GM12891 (cell line): ENCODE results near the gene TP53I13.

Experiments
- DNase-seq: peaks from one replicate; pipeline ENCODE4 v3.0.0; 2011; ENCODE audit warnings: low spot score; ENCODE audit not compliant: insufficient read length
- FAIRE-seq: peaks from 2 replicates; lab custom pipeline; 2011; peaks lifted over from hg19 to GRCh38; lab: Jason Lieb, UNC
- PAX5 ChIP-seq: IDR thresholded peaks from 2 replicates; pipeline ENCODE4 v1.6.1; 2011; ENCODE audit warnings: low read length, moderate library complexity, mild to moderate bottlenecking; ENCODE audit not compliant: insufficient read depth, severe bottlenecking
- POLR2A ChIP-seq: IDR thresholded peaks from 2 replicates; pipeline ENCODE4 v1.6.1; 2011; ENCODE audit warnings: low read depth, low read length, control low read depth
- POLR2AphosphoS5 ChIP-seq: IDR thresholded peaks from 2 replicates; pipeline ENCODE4 v1.6.1; 2011; ENCODE audit warnings: low read depth, low read length, control low read depth
- POU2F2 ChIP-seq: IDR thresholded peaks from 2 replicates; pipeline ENCODE4 v1.6.1; 2011; ENCODE audit warnings: low read depth, mild to moderate bottlenecking, control low read depth, low read length, moderate library complexity
- SPI1 ChIP-seq: IDR thresholded peaks from 2 replicates; pipeline ENCODE4 v1.6.1; 2011; ENCODE audit warnings: low read depth, low read length, control low read depth
- TAF1 ChIP-seq: IDR thresholded peaks from 2 replicates; pipeline ENCODE4 v1.6.1; 2011; ENCODE audit warnings: low read depth, low read length, control low read depth

The TP53I13 gene

DNA sequence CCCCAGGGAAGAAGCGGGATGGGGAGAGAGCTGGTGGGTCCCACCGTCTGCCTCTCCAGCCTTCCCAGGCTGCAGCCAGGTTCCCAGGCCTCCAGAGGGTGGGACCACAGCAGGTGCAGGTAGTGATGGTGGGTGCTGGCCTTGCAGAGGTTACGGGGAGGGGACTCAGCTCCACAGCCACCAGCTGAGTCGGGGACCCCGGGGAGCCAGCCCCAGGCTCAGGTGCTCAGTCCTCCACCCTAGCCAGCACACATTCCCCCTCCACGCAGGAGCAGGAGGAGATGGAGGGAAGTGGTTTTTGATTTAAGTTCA is 5.0 kb downstream of the TP53I13 start:
- DNase-seq (no peak), FAIRE-seq (no peak)
- TF ChIP-seq POU2F2 (no peak), POLR2A (no peak), POLR2AphosphoS5 (no peak), SPI1 (no peak), PAX5 (no peak), TAF1 (no peak)

DNA sequence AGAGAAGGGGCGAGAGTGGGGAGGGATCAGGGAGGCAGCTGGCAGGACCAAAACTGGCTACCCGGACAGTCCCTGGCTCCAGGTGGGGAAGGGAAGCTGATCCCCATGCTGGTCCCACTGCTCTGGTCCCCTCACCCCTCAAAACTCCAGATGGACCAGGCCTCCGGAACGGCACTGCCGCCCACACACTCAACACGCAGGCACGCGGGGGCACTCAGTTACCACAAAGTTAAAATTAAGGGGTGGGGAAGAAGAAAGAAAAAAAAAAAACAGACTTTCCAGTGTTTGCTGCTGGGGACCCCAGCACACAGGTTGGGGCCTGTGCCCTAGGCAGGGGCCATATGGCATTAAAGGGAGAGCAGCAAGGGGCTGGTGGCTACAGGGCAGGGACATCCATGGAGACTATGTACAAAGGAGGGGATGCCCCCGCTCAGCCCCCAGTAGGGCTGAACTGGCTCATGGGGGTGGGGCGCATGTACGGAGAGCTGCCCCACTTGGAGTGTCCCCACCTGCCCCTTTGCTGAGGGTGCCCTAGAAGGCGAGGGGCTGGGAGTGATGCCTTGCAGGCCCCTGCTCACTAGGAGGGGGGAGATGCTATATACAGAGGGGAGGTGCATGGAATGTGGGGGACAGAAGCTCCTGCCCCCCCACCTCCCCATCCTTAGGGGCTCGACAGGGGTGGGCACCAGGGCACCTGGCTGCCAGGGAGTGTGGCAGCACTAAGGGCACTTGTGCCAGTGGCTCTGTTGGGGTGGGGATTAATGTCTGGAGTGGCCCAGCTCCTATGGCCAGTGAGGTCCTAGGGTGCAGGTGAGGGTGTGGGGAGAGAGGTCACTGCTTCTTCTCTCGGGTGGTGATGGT is 5.6 kb downstream of the TP53I13 start:
- FAIRE-seq (no peak), DNase-seq (no peak)
- TF ChIP-seq SPI1 (no peak), PAX5 (no peak), POLR2A (no peak), POU2F2 (no peak), TAF1 (no peak)

DNA sequence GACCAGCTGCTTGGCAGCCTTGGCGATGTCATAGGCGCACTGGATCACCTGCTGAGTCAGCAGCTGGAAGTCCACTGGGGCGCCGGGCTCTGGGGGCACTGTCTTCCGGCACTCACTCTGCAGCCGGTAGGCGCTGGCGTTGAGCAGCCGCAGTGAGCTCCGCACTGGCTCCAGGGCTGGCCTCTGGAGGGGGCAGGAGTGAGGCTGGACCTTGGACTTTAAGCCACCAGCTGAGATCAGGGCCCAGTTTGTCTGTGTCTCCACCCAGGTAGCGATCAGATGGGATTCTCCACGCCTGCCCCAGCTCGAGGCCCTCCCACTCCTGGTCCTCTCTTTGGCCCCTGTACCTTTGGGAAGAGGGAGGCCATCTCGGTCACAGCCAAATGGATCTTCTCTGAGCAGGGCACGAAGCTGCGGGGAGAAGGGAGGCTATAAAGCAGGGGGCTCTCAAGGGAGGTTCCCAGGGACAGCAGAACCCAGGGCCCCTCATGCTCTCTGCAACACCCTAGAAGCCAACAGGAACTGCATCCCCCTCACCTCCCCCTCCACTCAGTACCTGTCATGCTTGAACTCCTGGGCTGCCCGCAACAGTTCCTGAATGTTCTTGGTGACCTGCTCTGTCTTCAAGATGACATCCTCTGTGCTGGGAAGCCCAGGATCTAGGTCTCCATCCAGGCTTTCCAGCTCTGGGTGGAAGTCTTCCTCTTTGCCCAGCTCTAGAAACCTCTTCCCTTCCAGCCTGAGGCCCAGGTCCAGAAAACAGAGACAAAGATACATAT is 6.4 kb downstream of the TP53I13 start:
- DNase-seq: no peak
- TF ChIP-seq PAX5 (no peak), POU2F2 (no peak), POLR2AphosphoS5 (no peak), SPI1 (no peak), POLR2A (no peak), TAF1 (no peak)
- FAIRE-seq: no peak

DNA sequence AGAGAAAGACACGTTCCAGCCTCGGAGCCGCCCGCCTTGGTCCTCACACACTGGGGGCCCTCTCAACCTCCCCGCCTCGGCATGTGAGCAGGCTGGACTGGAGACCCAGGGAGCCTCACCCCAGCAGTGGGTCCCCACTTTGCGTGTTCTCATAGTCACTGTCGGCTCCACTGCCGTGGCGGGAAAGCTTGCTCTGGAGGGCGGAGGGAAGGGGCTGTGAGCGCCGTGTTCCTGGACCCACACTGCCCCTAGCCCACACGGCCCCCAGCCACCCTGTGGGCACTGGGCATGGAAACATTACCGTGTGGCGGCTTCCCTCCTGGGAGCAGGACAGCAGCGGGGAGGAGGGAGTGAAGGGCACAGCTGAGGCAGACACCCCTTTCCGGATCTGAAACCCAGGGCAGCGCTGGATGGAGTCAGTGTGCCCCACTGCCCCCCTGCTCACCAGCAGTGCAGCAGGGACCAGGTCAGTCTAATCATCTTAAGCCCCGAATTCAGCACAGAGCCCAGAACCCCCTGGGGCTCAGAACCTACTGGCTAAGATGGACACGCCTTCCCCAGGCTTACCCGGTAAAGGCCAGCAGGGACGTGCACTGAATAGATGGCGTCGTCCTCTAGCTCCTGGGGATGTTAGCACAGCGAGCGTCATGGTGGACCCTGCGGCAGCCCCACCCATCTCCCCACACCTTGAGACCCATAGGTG is 7.2 kb downstream of the TP53I13 start:
- no peak for FAIRE-seq
- TF ChIP-seq TAF1 (no peak), SPI1 (no peak), PAX5 (no peak)

DNA sequence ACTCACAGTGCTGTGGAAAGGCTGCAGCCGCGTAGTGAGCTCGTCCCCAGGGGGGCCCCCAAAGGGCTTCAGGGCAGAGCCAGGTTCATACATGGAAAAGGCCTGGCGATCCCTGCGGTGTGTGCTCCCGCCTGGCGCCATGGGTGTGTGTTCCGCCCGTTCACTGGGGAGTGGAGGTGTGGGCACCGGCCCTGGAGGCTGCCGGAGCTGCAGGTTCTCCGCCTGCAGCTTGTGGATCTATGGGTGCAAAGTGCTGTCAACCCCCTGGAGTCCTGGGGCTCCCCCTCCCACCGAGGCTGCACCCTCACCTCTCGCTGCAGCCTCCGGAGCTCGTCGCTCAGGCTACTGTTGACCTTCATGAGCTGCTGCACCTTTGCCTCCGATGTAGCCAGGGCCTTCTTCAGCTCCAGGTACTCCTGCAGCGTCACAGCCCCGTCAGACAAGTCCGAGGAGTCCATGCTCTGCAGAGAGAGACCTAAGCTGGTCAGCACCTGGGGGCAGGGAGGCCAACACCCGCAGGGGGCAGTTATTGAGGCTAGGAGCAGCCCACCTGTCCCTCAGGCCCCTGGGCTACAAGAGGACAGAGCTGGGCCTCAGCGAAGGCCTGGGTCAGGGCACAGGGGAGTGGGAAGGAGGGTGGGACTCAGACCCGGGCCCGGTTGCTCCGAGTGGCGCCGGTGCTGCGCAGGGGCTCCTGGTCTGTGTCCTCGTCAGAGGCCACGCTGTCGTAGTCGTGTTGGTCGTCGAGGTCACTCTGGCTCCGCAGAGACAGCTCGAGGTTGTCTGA is 7.9 kb downstream of the TP53I13 start:
- FAIRE-seq: no peak
- no peak for DNase-seq

More for the DNA sequence above, 7.2 kb downstream of the TP53I13 start:
- no peak for DNase-seq

DNA sequence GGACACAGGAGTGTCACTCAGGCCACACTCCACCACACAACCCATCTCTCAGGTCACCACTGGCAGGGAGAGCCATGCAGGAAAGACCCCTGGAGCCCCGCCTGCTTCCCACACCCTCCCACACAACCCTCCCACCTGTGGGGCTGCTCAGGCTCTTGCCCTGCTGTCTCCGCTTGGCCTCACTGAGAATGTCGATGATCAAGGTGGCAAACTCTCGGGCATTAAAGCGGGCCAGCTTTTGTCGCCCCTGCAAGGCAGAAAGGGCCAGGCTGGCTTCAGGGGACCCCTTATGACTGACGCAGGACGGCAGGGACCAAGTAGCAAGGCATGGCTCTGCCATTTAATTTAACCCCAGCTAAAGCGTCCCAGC is 8.5 kb downstream of the TP53I13 start:
- DNase-seq (no peak), FAIRE-seq (no peak)
- TF ChIP-seq SPI1 (no peak), POU2F2 (no peak), PAX5 (no peak), POLR2AphosphoS5 (no peak), POLR2A (no peak), TAF1 (no peak)

More for the DNA sequence above, 7.9 kb downstream of the TP53I13 start:
- TF ChIP-seq POU2F2 (no peak), TAF1 (no peak), POLR2A (no peak), POLR2AphosphoS5 (no peak), PAX5 (no peak), SPI1 (no peak)

DNA sequence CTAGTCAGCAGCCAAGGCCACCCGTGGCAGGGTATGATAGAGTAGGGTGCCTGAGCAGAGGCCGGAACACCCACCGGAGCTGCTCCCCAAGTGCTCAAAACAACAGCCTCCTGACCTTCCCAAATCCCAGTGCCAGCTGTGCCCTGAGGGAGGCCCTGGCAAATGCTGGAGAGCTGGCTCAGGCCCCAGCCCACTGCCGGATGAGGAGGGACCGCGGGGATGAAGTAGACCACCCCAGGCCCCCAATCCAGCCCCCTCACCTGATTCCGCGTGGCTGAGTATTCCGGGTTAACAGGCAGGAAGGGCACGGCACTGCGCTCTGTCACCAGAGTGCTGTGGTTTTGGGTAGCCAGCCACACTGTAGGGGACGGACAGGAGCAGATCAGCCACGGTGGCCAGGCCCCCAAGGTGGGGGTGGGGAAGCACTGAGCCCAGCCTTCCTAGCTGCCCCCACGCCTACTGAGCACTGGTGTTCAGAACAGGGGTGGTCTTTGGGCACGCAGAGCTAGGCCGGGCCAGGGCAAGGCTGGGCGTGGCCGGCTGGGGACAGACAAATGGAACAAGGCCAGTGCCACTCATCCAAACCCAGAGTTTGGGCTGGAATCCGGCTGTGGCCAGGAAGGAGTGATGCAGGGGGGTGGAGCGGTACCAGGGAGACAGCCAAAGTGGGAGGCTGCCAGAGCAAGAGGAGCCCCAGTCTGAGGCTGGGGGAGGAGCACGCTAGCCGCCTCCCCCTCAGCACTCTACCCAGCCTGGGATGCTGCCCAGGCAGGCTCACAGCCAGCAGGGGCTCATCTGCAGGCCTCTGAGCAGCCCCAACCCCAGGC is 9.1 kb downstream of the TP53I13 start:
- FAIRE-seq: no peak
- DNase-seq: no peak
- no peak for TF ChIP-seq PAX5
- TF ChIP-seq POLR2AphosphoS5: no peak
- TF ChIP-seq TAF1: no peak
- no peak for TF ChIP-seq POU2F2
- TF ChIP-seq SPI1: no peak
- TF ChIP-seq POLR2A: no peak

DNA sequence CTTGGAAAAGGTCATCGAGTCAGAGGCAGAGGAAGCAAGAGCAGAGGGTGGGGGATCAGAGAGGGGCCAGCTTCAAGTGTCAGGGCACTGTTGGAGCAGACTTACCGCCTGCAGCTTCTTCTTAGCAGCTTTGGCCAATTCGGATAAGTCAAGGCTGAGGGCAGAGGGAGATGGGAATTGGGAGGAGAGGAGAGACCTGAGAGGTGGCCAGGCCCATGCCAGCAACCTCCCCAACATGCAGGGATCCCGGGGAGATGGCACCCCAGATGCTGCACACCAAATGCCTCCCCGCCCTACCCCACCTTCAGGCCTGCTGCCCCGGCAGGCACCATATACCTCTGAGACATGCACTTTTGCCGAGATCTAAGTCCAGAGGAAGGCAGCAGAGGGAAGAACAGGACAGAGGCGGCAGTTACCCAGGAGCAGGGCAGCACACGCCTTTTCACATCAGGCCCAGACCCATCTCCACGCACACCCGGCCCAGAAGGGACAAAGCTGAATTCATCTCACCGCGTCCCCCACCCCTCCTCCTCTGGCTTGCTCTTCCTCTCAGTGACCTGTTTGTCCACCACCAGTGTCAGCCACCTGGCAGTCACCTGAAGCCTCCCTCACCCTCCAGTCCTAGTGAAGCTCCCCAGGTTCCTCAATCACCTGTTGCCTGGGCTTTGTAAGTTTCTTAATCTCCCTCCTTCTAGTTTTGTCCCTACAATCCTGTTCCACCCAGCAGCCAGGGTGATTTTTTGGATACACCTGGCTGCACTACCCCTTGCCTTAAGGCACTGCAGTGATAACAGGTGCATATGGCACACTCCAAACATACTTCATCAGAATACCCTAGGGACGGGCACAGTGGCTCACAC is 10.4 kb downstream of the TP53I13 start:
- no peak for TF ChIP-seq PAX5
- no peak for TF ChIP-seq POLR2A
- no peak for TF ChIP-seq POU2F2
- TF ChIP-seq TAF1: no peak
- no peak for TF ChIP-seq SPI1
- TF ChIP-seq POLR2AphosphoS5: no peak
- no peak for DNase-seq
- FAIRE-seq: no peak
